Stimulated activated CD4-positive, alpha-beta T cell treated with anti-CD3 and anti-CD28 coated beads, Interleukin-1b, Interleukin-23, amount 100 ng/mL, for 1 hour (primary cell): Measurements from ENCODE around the gene APRT.
"Not testable (repeated sequence)": the region's sequence is repeated elsewhere in the genome, so short reads cannot be mapped to it uniquely, and the experiment has no call there.

Experiments
- DNase-seq, 2 donors: peaks; one replicate each; pipeline ENCODE4 v3.0.0-alpha.2; 2020; ENCODE audit warnings: low read depth in 2 of 2

The APRT gene

DNA sequence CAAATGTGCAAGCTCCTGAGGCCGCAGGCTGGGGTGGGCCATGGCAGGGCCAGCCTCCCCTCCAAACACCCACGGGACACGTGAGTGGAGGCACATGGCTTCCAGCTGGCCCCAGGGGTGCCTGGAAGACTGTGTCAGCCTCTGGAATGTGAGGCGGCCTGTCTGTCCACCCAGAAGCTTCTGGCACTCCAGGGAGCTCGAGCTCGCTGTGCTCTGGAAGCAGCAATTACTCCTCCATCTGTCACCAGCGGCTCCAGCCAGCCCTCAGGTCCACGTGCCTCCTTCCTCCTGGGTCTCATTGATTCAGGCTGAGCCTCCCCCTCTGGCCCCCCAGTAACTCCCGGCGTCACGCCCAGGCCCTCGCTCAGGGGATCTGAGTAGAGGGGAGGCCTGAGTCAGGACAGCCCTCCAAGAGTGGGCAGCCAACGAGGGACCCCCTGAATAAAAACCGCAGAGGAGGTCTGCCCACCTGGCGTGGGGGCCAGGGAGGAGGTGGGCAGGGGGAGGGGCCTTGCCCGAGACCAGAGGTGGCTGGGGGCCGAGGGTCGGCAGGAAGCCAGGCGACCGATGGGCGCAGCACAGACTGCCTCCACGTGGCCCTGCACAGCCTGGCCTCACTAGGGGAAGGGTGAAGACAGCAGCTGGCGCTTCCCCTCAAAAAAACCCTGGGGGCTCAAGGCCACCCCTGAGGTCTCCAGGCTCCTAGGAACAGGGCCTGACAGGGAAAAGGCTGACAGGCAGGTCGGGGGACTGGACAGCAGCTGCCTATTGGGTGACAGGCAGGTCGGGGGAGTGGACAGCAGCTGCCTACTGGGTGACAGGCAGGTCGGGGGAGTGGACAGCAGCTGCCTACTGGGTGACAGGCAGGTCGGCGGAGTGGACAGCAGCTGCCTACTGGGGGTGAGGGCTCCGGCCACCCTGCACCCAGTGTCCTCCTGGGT, 38.6 kb downstream of the APRT start:
- no peak for DNase-seq

DNA sequence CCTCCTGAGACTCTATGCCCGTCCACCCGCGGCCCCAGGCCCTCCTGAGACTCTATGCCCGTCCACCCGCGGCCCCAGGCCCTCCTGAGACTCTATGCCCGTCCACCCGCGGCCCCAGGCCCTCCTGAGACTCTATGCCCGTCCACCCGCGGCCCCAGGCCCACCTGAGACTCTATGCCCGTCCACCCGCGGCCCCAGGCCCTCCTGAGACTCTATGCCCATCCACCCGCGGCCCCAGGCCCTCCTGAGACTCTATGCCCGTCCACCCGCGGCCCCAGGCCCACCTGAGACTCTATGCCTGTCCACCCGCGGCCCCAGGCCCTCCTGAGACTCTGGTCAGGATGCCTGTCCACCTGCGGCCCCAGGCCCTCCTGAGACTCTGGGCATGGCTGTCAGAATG, 39.9 kb downstream of the APRT start:
- not testable (repeated sequence) for DNase-seq

DNA sequence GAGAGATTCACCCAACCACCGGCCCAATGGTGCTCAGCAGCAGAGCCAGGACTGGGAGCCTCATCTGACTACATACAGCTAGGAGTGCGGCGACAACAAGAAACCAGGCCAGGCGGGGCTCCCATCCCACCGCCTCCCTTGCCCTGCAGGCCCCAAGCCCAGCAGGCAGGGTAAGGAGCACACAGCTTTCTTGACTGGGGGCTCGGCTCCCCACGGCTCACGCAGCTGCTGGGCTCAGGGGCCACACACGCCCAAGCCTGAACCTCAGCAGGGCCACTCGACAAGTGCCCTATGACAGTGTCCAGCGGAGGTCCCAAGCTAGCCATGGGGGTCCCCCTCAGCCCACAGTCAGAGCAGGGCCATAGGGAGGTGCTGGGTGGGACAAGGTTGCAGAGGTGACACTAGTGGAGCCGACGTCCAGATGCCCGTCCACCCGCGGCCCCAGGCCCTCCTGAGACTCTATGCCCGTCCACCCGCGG, 40.4 kb downstream of the APRT start:
- DNase-seq: no peak

DNA sequence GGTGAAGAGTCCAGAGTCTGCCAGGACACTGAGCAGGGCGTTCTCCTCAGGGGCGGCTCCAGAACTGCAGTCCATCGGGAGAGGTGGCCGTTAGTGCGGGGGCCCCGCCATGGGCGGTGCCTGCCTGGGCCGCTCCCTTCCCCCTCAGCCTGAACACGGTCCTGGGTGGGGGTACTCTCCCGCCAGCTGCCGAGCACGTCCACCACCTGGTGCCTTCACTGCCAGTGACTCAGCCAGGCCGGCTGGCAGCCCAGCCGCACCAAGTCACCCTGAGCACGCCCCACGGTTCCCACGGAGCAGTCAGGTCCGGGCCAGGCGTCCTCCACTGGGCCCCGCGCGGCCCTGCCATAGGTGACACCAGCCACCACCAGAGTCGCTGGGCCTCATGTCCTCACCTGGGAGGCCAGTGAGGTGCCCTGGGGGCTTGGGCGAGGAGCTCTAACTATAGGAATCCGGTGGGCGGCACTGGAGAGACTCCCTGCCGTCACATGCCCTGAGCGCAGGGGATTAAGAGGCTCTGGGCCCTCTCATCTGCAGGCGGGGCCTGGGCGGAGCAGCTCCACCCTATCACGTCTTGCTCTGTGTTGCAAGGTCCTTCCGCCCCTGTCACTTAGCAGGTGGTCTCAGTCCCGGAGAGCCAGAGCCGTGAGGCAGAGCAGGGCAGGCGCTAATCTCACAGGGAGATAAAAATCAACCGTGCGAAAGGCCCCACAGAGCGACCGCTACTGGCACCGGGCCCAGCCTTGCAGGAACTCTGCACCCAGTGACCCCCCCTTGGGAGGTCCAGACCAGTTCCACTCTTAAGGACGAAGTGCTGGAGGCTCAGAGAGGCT, 41.1 kb downstream of the APRT start:
- DNase-seq: no peak

DNA sequence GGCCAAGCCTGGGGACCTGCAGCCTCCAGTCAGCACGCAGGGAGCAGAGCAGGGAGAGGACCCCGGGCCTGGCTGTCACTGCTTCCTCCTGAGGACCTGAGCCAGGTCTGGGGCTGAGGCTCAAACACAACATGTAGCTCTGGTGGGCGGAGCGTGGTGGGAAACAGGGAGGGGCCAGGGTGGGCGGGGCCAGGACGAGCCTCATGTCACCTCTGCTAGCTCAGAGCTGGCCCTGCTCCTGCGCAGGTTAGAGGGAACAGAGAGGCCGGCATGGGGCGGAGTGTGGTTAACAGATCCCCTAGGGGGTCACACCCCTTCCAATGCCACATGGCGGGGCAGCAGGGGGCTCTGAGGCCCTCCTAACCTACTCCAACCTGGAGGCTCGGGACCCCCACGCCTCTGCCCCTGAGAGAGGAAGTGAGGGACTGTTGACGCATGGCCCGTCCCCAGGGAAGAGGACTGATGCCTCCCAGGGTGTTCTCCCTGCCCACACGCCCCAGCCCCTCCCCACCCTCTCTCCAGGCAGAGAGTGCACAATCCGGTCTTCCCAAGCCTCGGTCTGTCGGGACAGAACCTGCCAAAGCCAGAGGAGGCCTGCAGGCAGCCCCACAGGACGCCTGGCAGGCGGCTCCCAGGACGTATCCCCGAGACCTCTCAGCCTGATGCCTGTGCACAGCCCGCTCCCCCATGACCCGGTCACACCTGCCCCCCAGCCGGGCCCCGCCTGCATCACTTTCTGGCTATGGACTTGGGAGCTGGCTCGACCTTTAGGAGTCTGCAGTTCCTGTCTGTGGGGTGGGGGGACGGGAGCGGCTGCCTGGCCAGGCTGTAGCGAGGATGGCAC, 41.9 kb downstream of the APRT start:
- no peak for DNase-seq

DNA sequence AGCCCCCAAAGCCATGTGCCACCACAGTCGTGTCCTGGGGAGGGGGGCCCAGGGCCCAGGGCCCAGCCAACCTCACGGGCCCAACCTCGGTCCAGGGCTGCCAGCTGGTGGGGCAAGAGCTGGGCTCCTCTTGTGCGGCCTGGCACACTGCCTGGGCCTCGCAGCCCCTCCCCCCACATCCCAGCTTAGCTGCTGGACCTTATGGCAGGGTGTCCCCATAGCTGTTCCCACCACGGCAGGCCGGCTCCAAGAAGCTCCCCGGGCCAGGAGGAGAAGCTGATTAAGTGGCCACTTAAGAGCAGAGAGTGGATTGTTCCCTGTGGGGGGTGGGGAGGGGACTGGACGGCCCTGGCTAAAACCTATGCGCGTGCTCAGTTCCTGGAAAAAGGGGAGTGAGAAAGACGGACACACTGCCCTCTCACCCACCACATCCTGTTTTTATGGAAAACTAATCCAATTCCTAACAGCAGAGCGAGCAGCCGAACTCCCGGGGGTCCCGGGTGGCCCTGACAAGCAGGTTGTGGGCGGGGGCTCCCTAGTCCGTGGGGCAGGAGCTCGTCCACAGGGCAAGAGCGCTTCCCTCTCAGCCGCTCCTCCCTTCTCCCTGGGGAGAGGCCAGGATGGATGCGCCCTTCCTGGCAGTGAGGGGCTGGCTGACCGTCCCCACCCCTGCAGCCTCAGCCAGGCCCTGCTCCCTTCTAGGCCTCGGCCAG, 43.5 kb downstream of the APRT start:
- no peak for DNase-seq

DNA sequence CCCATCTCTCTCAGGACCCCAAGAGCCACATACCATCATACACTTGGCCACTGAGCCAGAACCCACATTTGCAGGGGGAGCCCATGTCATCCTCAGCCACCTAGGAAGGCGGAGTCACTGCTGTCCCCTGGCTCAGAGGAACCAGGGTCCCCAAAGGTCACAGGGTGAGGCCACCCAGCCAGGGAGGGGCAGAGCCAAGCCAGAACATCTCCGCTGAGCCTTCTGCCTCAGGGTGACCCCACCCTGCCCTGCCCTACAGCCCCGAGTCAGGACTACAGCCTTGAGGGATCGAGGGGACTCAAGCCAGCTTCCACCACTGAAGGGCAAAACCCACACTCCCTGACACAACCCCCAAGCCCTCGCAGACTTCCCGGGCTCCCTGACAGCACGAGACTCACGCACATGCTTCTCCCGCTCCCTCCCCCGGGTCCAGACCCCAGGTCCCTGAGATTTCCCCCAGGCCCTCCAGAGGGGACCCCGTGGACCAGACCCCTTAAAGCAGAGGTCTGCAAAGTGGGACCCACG, 44.1 kb downstream of the APRT start:
- no peak for DNase-seq

DNA sequence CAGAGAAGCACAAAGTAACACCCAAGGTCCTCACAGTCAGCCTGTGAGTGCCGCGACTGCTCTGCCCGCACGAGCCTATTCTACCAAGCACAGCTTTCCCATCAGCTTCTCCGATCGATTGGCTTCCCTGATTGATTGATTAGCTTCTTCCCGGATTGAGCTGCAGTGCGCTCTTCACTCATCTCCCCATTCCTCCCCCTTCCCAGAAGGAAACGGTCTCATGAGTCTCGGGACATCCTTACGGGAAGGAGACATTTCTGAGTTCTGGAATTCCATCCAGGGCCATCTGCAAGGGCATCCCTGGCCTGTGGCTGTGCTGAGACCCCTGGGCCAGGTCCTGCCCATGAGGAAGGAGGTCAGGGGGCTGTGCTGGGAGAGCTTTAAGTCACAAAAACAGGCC, 44.8 kb downstream of the APRT start:
- DNase-seq: no peak

DNA sequence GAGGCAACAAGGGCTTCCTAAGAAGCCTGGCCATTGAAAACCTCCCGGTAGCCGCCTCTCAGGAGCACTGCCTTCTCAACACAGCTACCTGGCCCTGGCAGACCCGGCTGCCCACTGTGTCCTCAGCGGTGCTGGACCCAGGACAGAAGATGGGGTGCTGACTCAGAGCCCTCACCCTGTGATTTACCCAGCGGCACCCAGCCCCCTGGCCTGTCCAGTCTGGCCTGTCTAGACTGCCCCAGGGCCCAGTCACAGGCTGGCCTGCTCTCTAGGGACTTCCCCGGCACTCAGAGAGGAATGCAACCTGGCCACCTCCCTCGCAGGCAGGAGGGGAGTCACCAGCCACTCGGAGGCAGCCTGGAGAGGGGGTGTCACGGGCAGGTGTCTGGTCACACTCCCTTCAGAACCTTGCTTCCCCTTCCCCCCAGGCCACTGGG, 46.8 kb downstream of the APRT start:
- no peak for DNase-seq

DNA sequence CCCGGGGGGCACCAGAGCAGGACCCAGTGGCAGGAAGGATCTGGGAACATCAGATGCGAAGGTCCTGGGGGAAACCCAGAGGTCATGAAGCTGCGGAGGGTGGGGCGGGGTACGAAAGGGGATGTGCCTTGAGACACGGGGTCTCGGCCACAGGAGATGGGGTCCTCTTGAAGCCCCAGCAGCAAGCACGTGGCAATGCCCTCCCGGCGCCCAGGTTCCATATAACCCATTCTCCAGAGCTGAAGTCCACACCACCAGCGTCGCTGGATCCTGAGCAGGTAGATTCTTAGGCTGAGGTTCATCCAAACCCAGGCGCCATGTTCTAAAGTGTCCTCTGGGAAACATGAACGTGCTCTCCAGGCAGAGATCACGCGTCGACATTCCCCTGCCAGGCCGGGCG, 47.6 kb downstream of the APRT start:
- DNase-seq: no peak

DNA sequence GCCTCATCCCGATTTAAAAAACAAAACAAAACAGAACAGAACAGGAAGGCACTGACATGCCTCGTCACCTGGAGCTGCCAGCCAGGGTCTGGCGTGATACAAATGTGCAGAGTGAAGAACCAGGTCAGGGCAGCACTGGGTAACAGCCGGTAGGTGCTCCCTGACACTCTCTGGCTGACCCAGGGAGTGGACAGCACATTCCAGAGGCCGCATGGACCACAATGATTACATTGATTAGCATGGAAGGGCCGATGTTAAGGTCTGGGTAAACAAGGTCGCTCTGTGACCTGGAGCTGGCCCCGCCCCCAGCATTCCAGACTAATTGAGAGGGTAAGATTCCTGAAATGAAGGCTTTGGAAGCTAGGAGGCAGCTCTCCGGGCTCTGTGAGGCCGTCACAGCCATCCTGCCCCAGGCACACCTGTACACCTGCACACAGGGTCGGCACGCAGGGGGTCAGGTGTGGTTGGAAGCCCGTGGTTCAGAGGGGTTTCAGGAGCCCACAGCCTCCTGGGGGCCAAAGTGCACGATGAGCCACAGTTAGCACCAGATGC, 48.1 kb downstream of the APRT start:
- DNase-seq: no peak

DNA sequence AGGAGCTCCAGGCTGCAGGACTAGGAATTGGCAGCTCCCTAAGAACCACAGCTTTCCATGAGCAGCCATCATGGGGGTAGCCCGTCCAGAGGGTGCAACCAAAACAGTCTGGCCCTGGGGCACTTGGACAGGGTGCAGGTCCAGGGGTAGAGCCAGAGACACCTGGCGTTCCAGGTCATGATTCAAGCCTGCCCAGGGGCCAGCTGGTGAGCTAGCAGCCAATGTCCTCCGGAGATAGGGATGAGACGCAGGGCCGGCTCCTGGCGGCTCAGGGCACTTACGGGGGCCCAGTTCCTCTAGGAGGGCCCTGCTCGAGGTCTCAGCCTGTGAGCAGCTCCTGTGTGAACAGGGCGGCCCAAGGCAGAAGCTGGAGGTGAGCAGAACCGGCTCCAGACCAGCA, 48.8 kb downstream of the APRT start:
- no peak for DNase-seq

DNA sequence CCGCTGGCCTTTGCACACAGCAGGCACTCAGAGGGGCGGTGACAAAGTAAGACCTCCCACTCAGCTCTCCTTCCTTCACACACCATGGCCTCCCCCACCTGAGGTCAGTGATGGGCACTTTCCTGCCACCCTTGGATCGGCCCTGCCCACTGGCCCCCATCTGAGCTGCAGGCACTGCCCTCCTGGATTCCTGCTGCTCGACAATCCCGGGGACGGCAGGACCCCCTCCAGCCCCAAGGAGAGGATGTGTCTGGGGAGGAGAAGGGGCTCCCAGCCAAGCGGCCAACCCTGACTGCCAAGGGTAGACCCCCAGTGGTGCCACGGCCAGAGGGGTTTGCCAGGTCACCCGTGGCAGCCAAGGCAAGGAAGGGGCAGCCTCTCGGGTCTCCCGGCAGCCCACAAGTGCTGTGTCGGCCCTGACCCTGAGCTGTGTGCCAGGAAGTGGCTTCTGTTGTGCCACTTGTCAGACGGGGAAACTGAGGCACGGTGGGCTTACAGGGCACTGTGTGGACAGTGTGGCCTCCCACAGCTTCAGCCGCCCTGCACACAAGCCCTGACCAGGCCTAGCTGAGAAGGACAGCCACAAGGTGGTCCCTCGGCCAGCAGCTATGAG, 49.4 kb downstream of the APRT start:
- DNase-seq: no peak

DNA sequence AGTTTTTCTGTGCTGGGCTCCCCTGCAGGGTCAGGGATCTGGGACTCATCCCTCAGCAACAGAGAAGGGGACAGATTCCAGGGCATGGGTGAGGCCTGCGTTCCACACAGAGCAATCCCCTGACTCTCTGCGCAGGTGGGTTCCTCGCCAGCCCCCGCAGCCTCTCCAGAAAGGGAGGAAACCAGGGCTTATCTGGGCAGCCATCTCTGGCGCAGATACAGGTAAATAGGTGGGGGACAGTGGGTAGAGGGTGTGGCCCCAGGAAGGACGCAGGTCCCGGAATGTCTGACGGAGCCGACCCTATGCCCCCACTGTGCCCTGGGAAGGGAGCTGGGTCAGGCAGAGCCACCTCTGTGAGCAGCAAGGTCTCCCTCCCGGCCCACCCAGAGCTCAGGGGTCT, 49.9 kb downstream of the APRT start:
- no peak for DNase-seq

DNA sequence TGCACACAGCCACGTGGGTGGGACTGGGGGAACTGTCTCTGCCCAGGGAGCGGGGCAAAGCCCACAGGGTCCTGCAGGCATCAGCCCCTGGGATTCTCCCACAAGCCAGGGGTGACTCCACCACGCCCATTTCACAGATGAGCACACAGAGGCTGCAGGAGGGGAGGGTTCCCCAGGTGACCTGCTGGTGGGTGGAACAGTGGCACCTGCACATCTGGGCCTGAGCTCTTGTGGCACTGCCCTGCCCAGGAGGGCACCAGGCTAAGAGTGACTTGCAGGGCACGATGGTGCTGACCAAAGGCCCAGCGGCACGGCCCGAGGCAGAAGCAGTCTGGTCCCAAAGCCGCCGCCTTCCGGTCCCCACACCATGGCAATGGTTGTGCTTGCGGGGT, 50.6 kb downstream of the APRT start:
- DNase-seq: no peak

DNA sequence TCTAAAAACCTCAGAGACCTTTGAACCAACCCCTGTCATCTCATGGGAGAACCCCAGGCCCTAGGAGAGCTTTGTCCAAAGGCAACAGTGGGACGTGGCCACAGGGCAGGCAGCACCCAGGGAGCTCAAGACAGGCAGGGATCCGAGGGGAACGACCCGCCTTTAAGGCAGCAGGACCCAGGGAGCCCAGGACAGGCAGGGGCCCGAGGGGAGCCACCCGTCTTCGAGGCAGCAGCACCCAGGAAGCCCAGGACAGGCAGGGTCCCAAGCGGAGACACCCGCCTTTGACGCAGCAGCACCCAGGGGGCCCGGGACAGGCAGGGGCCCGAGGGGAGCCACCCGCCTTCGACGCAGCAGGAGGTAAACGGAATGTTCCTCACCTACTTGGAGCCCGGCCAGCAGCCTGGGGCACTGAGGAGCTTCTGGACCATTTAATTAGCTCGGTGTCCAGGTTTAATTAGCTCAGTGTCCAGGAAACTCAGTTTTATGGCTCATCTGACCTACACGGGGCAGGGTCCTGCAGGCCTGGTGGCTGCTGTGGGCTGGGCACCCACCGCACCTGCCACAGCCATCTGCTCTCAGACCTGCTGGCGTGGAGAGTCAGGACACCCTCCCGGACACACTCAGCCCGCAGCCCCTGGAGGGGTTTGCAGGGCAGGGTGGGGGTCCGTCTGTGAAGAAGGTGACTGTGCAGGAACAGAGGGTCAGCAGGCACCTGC, 51.1 kb downstream of the APRT start:
- no peak for DNase-seq

DNA sequence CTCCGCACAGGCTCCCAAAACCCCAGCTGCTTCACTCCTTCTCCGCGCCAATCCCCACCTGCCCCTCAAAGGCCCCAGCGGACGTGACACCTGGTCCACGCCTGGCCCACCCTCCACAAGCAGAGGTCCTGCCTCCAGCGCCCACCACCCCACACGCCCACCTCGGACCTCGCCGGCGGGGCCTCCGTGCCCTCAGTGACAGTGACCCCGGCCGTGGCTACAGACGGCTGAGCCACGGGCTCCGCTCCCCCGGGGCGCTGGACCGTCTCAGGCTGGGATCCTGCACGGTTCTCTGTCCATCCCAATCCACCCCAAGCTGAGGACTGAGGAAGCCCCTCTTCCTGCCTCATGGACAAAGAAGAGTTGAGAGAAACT, 51.8 kb downstream of the APRT start:
- DNase-seq: no peak
